Fibroblast of lung (primary cell): ENCODE data around the gene RPS23. TPM values are rescaled to one million over a fixed set of nuclear protein-coding genes. Genes with fewer than 3 reads are reported as not detected.
A peak's percentile ranks its signal among the peaks of the same experiment; 100 is the strongest.

Experiments used
- DNase-seq, 2 donors: peaks; one replicate each; pipeline versions ENCODE4 v3.0.0 to v3.0.0-alpha.2; 2010; ENCODE audit warnings: low read depth in 2 of 2
- H2AFZ ChIP-seq: 2 replicates; pipeline ENCODE4 v1.5.1; 2012; ENCODE audit warnings: low read length, control low read depth, inconsistent platforms
- H3K27ac ChIP-seq: 2 replicates; pipeline ENCODE4 v1.5.1; 2011; ENCODE audit warnings: low read length, control low read depth; ENCODE audit not compliant: insufficient read depth
- H3K27me3 ChIP-seq: 2 replicates; pipeline ENCODE4 v1.5.1; 2011; ENCODE audit warnings: mild to moderate bottlenecking, low read length; ENCODE audit not compliant: control insufficient read depth, insufficient read depth
- H3K36me3 ChIP-seq: 2 replicates; pipeline ENCODE4 v1.5.1; 2011; ENCODE audit warnings: low read length; ENCODE audit not compliant: control insufficient read depth, insufficient read depth
- H3K4me1 ChIP-seq: 2 replicates; pipeline ENCODE4 v1.5.1; 2011; ENCODE audit warnings: low read length; ENCODE audit not compliant: control insufficient read depth, insufficient read depth; ENCODE audit errors: extremely low read depth
- H3K4me2 ChIP-seq: 2 replicates; pipeline ENCODE4 v1.5.1; 2011; ENCODE audit warnings: low read length, control low read depth; ENCODE audit not compliant: insufficient read depth; ENCODE audit errors: extremely low read depth
- H3K4me3 ChIP-seq, 4 experiments: fragments of 200-600 bp in 1 of 4; sonication (generic) in 1 of 4; replicated peaks in 1 of 4; 2 replicates each; pipeline ENCODE4 v1.5.1; 2011 to 2016; ENCODE audit warnings: low read length in 4 of 4, low read depth in 3 of 4, mild to moderate bottlenecking in 3 of 4, control low read depth in 2 of 4, inconsistent platforms in 1 of 4, mixed read lengths in 1 of 4; ENCODE audit not compliant: insufficient read depth in 1 of 4; ENCODE audit errors: control extremely low read depth in 1 of 4
- H3K79me2 ChIP-seq: 2 replicates; pipeline ENCODE4 v1.5.1; 2012; ENCODE audit warnings: mild to moderate bottlenecking, low read length, inconsistent platforms; ENCODE audit not compliant: control insufficient read depth, insufficient read depth
- H3K9ac ChIP-seq: 2 replicates; pipeline ENCODE4 v1.5.1; 2011; ENCODE audit warnings: mild to moderate bottlenecking, low read length, control low read depth; ENCODE audit not compliant: insufficient read depth
- H3K9me3 ChIP-seq: 2 replicates; pipeline ENCODE4 v1.5.1; 2012; ENCODE audit warnings: low read depth, low read length; ENCODE audit not compliant: control insufficient read depth, insufficient read depth
- H4K20me1 ChIP-seq: 2 replicates; pipeline ENCODE4 v1.5.1; 2011; ENCODE audit warnings: low read length; ENCODE audit not compliant: control insufficient read depth, insufficient read depth; ENCODE audit errors: extremely low read depth
- CTCF ChIP-seq, 2 donors: IDR thresholded peaks in 1 of 2; conservative IDR thresholded peaks in 1 of 2; 1 replicate in 1 of 2; 2 replicates in 1 of 2; pipeline ENCODE4 v1.5.1; 2011 to 2012; ENCODE audit warnings: low read length in 2 of 2, control low read depth in 1 of 2, inconsistent platforms in 1 of 2, low read depth in 1 of 2, mild to moderate bottlenecking in 1 of 2
- EZH2 ChIP-seq: IDR thresholded peaks from 2 replicates; pipeline ENCODE4 v1.5.1; 2012; ENCODE audit warnings: low read length, control low read depth, mild to moderate bottlenecking; ENCODE audit errors: missing control alignments
- polyA plus RNA-seq, 2 donors: library from polyadenylated mRNA; depleted of rRNA in 1 of 2; stranded (reverse) in 1 of 2; unstranded in 1 of 2; fragments of >200 nt; gene quantifications; 2 replicates each; pipeline ENCODE4 v1.2.1, GENCODE V29; 2011 to 2012; ENCODE audit warnings: missing spikeins in 1 of 2
- total RNA-seq: library from RNA; depleted of rRNA; stranded (reverse); fragments of >200 nt; gene quantifications from 2 replicates; pipeline ENCODE4 v1.2.1, GENCODE V29; 2014

The RPS23 gene
- total and polyA plus RNA-seq, 2 donors (not counting 1 experiment from before 2014, with no cell fraction given) = 2,712 to 7,387 TPM

GRCh38 chr5:82246960-82247574 lies 31.1 kb downstream of the RPS23 start:
- Histone ChIP-seq H3K4me1 (no peaks in the 10 kb centered on the region), H4K20me1 (no peaks in the 10 kb centered on the region), H3K9me3 (no peaks in the 10 kb centered on the region), H3K79me2 (no peaks in the 10 kb centered on the region), H2AFZ (no peak overlapping the region), H3K27ac (no peak overlapping the region), H3K9ac (no peak overlapping the region), H3K4me3 (no peak overlapping the region), H3K4me2 (no peak overlapping the region), H3K36me3 (no peaks in the 10 kb centered on the region), H3K27me3 (no peaks in the 10 kb centered on the region)
- TF ChIP-seq CTCF (conservative IDR thresholded peaks at IDR 0.05 in 1 of 2, IDR thresholded peaks at IDR 0.05 in 1 of 2; ENCODE audit: low read depth in 1 of 2, low read length in 2 of 2) (no peak), EZH2 (no peak)
- DNase-seq = no peak

GRCh38 chr5:82244854-82245635 lies 33.1 kb downstream of the RPS23 start:
- Histone ChIP-seq H2AFZ (no peak overlapping the region), H3K27ac (no peak overlapping the region), H3K4me1 (no peaks in the 10 kb centered on the region), H3K27me3 (no peaks in the 10 kb centered on the region), H3K79me2 (no peaks in the 10 kb centered on the region), H3K4me2 (no peak overlapping the region), H3K9ac (no peak overlapping the region), H3K9me3 (no peaks in the 10 kb centered on the region), H3K36me3 (no peaks in the 10 kb centered on the region), H3K4me3 (no peak overlapping the region), H4K20me1 (no peaks in the 10 kb centered on the region)
- peak in 1 of 2 donors; percentile 11 for DNase-seq
- TF ChIP-seq CTCF (conservative IDR thresholded peaks at IDR 0.05 in 1 of 2, IDR thresholded peaks at IDR 0.05 in 1 of 2; ENCODE audit: low read depth in 1 of 2, low read length in 2 of 2) = peak in 1 of 2 donors; percentile 5
- no peak for TF ChIP-seq EZH2

- Histone ChIP-seq H3K27ac (no peak overlapping the region), H3K4me2 (no peak overlapping the region), H3K9me3 (no peaks in the 10 kb centered on the region), H3K27me3 (no peaks in the 10 kb centered on the region), H3K36me3 (no peaks in the 10 kb centered on the region), H4K20me1 (no peaks in the 10 kb centered on the region), H3K9ac (no peak overlapping the region), H3K79me2 (no peaks in the 10 kb centered on the region), H3K4me3 (no peak overlapping the region), H2AFZ (no peak overlapping the region), H3K4me1 (no peaks in the 10 kb centered on the region)
- no peak for DNase-seq
- no peak for TF ChIP-seq EZH2
- TF ChIP-seq CTCF (conservative IDR thresholded peaks at IDR 0.05 in 1 of 2, IDR thresholded peaks at IDR 0.05 in 1 of 2; ENCODE audit: low read depth in 1 of 2, low read length in 2 of 2) = no peak
Observed at GRCh38 chr5:82244151-82244550, 34.0 kb downstream of the RPS23 start.
